ENCODE measurements around the gene TNF.

The TNF gene

DNA sequence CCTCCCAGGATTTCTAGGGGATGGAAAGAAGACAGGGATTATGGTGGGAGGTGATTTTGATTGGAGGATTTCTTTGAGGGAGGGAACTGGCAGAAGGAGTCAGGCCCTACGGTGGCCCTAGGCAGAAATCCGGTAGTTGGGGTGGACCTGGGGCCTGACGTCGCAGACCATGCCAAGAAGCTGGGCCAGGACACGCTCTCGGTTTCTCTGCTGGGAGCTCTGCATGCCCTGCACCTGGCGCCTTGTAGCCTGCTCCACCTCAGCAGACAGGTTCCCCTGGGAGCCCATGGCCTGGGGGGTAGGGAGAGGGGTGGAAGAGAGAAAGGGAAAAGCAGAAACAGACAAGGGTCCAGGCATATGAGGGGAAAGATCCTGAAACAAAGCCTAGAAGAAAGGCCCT, 30.1 kb upstream of the TNF start:
- DNase-seq = no peak

DNA sequence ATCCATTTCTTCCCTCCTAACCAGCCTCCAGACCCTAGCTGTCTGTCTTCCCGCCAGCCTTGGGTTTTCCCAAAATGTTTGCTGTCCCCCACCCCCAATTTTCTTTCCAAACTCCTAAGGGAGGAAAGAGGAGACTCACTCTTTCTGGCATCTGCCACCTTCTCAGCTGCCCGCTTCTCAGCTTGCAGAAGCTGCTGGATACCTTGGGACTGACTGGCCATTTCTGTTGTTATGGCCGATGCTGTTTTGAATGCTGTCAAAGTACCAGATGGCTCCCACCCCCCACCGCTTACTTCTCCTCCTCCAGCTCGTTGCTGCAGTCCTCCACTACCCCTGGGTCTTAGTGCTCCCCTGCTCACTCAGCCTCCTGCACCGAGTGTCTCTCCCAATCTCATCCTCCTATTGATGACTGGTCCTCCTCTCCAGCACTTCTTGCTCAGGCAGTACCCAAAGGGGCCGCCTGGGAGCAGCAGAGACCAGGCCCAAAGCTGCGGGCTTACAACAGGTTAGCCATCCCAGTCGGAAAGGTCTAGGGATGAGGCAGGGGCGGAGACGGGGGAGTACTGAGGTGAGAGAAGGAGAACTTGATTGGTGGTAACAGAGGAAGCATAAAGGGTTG, 28.9 kb upstream of the TNF start, which contains the start of gene ATP6V1G2:
Gene ATP6V1G2, minus strand, starts transcription at position 270 of the 619 bp plus-strand sequence. Its CDS starts 49 bp downstream, at position 221.
- peak; percentile 92 for DNase-seq

DNA sequence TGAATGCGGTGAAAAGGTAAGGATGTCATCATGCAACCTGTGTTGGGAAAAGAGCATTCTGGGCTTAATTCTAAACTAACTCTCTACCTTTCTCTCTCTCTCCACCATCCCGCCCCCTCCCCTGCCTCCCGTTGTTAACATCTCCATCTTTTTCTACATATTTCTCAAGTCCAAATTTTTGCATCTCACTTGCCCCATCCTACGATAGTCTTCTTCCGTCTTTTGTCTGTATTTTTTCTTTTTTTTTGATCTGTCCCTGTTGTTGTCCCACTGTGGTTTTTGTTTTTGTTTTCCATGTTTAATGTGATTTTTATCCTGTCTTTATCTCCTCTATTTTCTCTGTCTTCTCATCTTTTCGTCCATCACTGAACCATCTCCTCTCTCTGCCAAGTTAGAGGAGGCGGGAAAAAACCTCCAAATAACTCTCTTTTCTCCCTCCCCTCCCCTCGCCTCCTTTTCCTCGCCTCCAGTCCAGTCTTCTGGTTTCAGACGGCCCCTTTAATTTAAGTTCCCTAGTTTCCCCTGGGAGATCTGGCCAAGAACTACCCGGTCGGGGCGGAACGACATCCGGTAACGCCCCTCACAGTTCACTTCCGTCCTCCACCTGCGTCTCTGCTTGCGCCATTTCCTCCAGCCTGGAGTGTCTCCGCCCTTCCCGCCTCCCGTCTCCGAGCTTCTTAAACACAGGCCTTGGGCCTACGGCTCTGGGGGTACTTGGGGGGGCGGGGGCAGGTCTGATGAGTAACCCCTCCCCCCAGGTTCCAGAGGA, 28.2 kb upstream of the TNF start, which contains the start of gene NFKBIL1:
Gene NFKBIL1, plus strand, starts transcription at position 651 of the 769 bp plus-strand sequence. Its CDS starts 87 bp downstream, at position 738.
- peak; percentile 98 for DNase-seq

DNA sequence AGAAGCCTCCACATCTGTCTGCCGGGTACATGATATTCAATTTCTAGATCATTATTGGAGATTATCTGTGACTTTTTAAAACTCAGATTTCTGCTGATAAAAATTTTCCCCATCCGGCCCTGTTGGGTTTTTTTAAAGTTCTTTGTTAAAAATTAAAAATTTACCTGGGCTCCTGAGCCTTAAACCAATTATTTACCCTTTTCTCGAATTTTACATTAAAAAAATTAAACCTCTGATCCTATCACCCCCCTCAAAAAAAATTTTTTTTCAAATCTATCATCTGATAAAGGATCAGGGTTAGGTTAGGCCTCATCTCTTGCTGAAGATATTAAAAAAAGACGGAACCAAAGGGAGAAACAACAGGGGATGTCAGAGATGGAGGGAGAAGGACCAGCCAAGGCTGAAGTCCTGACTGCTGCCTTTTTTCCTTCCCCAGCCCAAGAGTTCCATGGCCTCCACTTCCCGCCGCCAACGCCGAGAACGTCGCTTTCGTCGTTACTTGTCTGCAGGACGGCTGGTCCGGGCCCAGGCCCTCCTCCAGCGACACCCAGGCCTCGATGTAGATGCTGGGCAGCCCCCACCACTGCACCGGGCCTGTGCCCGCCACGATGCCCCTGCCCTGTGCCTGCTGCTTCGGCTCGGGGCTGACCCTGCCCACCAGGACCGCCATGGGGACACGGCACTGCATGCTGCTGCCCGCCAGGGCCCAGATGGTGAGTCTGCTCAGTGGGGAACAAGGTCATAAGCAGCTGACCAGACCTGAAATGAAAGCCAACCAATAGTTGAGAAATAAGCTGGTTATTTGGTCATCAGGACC, 27.4 kb upstream of the TNF start:
- no peak for DNase-seq

DNA sequence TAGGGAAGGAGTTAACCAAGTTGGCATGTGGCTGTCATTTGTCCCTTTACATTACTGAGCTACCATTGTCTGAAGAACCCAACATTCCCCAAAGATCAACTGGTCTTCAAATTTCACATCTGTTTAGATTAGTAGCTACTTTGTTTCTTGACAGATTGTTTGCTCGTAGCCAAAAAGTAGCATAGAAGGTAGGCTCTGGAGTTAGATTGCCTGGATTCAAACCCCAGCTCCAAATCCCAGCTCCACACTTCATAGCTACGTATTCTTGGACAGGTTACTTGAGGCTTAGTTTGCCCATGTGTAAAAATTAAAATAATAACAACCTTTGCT, 26.9 kb upstream of the TNF start:
- no peak for DNase-seq

DNA sequence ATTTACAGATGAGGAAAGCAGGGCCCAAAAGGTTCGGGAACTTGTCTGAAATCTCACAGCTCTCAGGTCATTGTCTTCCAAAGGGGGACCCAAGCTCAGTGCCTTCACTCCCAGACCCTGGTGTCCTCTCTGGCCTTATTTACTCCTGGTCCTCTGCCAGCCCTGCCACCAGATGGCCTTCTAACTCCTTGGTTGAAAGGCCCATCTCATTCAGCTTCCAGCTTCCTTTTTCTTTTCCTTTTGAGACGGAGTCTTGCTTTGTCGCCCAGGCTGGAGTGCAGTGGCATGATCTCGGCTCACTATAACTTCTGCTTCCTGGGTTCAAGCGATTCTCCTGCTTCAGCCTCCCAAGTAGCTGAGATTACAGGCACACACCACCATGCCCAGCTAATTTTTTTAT, 24.0 kb upstream of the TNF start:
- peak; percentile 46 for DNase-seq

DNA sequence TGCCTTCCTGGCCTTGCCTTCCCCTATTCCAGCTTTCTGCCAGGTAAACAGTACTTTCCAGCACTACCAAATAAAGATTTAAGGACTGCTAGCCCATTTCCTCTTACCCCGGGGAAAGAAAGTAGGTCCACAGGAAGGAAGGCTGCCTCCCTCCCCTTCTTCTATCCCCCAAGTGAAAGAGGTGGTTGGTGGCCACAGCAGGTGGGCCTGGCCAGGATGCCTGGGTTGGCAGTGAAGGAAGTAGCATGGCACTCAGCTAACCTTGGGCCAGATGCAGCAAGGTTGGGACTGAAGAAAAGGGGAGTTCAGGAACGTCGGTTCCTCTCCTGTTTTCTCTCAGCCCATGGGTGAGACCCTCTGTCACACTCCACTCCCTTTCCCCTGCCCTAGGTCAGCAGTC, 19.1 kb upstream of the TNF start:
- no peak for DNase-seq

DNA sequence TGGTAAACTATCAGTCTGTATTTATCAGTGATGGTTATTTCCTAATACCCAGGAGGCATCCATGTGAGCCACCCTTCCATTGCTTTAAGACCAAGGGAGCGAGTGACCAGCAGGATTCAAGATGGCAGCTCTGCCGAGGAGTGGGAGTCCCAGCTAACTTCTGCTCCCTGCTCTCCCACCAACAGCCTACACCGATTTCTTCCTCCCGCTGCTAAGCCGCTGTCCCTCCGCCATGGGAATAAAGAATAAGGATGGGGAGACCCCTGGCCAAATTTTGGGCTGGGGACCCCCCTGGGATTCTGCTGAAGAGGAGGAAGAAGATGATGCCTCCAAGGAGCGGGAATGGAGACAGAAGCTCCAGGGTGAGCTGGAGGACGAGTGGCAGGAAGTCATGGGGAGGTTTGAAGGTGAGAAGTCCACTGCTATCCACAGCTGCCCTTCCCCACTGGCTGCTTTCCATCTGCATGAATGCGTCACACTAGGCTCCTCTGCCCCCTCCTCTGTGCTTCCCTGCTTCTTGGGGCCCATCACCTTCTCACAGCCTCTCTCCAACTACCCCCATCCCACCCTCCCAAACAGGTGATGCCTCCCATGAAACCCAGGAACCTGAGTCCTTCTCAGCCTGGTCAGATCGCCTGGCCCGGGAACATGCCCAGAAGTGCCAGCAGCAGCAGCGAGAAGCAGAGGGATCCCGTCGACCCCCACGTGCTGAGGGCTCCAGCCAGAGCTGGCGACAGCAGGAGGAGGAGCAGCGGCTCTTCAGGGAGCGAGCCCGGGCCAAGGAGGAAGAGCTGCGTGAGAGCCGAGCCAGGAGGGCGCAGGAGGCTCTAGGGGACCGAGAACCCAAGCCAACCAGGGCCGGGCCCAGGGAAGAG, 17.7 kb upstream of the TNF start:
- DNase-seq = no peak

DNA sequence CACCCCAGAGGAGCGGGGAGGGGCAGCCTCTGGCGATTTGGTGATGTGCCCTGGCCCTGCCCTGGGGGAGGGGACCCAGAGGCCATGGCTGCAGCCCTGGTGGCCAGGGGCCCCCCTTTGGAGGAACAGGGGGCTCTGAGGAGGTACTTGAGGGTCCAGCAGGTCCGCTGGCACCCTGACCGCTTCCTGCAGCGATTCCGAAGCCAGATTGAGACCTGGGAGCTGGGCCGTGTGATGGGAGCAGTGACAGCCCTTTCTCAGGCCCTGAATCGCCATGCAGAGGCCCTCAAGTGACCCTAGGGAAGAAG, 17.1 kb upstream of the TNF start:
- DNase-seq = no peak

DNA sequence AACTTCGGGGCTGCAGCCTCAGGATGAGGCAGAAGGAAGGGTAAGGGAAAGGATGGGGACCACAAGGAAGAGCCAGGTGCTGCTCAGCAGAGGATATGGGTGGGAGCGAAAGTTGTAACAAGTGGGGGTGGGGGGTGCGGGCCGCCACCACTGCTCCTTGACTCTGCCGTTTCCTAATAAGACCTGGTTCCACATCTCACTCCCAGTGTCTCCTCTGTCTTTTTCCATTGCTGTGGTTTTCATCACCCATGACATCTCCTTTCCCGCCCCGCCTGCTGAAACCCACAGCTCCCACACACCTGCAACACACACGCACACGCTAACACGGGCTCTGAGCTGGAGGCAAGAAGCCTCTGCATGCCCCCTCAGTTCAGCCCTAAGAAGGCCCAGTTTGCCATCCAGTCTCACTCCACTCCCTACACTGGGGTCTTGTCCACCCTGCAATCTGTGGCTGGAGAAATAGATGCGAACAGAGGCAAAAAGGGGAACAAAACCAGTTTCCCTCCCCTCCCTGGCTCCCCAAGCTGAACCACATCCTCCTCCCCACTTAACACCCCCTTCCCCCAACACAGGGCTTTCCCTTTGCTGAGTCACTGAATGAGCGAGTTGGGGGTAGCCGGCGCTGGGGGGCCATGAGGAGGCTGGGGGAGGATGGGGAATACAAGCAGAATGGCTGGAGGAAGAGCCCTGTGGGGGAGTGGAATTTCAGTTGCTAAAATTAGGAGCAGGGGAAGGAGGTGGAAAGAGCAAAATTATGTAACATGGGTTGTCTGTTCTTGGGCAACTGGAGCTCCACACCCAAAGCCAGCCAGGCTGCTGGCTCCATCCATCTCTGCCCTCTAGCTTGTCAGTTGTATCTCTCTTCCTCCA, 16.5 kb upstream of the TNF start:
- DNase-seq = peak; percentile 10

DNA sequence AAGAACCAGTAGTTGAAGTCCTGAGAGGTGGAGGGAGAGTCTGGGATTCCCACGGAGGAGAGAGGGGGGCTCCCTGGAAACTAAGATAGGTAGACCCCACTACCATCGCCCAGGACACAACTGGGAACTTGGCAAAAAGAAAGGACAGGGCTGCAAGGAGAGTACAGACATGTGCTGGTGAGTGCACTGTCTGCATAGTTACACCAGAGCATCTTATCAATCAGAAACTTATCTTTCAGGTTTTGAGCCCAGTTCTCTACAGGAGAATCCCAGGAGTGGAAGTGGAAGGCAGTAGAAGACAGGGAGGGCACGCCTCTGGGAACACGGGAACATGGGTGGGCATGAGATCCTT, 15.8 kb upstream of the TNF start:
- no peak for DNase-seq

DNA sequence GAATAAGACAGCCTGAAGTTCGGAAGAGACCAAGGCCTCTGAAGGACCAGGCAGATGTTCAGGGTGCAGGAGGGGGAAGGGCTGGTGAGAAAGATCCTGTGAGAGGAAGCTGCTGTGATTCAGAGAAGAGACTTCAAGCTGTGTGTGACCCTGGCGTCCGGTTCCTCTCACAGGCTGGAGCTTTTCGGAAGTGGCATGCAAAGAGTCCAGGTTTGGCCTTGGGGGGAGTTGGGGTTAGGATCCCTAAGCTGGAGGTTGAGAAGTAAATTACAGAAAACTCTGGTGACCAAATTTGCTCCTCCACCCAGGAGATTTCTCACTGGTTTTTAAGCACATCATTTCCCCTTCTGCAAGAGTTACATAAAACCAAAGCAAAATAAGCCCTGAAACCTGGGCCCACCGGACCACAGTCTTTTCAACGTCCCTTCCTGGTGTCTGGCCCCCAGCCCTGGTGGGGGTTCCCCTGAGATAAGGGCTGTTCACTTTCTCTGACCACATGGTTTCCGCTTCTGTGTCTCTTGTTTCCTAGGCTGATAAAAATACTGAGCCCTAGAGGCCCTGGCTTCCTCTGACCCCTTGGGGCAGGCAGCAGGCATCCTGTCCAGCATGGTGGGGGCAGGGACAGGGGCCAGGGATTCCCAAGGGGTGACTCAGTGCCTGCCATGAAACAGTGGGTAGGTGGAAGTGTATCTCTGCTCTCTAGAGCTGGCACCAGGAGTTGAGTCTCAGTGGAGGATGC, 15.2 kb upstream of the TNF start:
- peak; percentile 80 for DNase-seq

DNA sequence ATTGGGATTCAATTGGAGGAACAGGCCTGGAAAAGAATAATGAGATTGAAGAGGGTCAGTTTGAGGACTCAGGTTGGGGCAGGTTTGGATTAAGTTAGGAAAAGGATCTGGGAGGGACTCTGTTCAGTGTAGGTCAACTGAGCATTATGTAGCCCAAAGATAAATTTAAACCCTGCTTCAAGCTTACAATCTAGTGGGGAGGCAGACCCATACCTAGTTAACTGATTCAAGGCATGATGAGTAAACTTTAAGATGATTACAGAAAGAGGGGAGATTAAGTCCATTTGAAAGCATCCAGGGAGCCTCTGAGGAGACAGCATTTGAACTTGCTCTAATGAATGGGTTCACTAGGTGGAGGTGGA, 14.7 kb upstream of the TNF start:
- DNase-seq = no peak

DNA sequence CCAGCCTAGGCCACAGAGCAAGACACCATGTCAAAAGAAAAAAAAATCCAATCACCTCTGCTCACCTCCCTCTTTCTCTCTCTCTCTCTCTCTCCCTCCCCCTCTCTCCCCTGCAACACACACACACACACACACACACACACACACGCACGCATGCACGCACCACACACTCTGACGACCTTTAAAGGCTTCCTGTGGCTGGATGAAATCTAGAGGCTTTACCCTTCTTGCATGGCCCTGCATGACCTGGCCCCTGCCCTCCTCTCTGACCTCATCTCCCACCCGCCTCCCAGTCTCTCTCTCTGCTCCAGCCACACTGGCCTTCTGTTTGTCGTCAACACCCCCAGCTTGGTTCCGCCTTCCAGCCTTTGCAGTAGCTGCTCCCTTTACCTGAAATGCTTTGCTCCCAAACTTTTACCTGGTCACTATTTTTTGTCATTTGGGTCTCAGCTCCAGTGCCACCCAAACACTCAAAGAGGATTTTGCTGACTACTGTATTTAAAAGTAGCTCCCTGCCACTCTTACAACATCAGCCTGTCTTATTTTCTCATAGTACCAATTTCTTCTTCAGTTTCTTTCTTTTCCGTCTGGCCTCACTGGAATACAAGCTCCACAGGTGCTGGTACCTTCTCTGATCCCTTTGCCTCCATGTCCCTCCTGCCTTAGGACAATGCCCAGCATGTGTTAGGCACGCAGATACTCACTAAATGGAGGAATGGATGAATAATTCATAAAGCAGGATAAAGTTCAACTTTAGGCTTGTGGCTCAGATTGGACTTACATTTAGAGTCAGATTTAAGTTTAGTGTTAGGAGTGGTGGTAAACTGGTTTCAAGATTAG, 7.6 kb upstream of the TNF start:
- DNase-seq = no peak

DNA sequence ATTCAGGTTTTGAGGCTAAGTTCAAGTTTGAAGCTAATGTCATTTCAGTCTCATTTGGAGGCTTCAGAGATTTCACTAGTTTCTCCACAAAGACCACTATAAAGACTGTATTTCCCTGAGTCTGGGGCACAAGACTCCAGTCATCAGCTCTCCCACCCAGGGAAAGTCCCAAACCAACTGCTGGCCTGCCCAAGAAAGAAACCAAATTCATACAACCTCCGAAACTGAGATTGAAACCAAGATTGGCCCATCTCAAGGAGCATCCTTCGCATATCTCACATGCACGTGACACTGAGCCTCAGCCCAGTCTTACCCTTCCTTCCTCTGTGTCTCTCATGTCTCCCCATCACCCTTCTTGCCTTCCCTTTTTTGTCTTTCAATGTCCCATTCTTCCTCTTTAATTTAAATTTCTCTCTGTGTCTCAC, 6.8 kb upstream of the TNF start:
- no peak for DNase-seq

DNA sequence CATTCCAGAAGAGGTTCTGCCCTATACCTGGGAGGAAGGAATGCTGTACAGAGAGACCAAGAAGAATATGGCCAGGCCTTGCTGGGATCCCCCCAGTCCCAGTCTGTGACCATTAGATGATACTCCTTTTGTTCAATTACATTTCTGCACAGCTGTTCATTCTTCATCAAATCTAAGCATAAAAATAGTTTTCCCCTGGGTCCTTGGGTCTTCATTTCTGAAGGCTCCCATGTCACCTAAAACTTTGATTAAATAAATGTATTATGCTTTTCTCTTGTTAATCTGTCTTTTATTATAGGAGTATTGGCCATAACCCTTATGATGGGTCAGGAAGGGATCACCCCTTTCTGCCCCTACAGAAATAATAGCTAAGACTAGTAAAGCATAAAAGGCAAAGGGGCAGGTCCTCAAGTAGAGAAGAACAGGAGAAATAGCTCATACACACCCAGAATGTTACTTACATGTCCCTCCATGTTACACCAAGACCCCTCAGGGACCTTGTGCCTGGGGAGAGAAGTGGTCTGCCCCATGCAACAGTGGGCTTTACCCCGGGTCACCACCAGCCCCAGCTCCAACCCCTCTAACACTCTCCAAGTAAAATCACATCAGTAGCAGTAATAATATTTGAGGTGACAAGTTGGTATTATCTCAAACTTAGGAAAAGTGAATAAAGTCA, 5.4 kb upstream of the TNF start:
- no peak for DNase-seq

DNA sequence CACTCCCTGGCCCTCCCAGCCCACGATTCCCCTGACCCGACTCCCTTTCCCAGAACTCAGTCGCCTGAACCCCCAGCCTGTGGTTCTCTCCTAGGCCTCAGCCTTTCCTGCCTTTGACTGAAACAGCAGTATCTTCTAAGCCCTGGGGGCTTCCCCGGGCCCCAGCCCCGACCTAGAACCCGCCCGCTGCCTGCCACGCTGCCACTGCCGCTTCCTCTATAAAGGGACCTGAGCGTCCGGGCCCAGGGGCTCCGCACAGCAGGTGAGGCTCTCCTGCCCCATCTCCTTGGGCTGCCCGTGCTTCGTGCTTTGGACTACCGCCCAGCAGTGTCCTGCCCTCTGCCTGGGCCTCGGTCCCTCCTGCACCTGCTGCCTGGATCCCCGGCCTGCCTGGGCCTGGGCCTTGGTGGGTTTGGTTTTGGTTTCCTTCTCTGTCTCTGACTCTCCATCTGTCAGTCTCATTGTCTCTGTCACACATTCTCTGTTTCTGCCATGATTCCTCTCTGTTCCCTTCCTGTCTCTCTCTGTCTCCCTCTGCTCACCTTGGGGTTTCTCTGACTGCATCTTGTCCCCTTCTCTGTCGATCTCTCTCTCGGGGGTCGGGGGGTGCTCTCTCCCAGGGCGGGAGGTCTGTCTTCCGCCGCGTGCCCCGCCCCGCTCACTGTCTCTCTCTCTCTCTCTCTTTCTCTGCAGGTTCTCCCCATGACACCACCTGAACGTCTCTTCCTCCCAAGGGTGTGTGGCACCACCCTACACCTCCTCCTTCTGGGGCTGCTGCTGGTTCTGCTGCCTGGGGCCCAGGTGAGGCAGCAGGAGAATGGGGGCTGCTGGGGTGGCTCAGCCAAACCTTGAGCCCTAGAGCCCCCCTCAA, 3.1 kb upstream of the TNF start, which contains the start of gene LTA:
Gene LTA, plus strand, starts transcription at position 249 of the 871 bp plus-strand sequence. Its CDS starts 454 bp downstream, at position 703.
- no peak for DNase-seq

DNA sequence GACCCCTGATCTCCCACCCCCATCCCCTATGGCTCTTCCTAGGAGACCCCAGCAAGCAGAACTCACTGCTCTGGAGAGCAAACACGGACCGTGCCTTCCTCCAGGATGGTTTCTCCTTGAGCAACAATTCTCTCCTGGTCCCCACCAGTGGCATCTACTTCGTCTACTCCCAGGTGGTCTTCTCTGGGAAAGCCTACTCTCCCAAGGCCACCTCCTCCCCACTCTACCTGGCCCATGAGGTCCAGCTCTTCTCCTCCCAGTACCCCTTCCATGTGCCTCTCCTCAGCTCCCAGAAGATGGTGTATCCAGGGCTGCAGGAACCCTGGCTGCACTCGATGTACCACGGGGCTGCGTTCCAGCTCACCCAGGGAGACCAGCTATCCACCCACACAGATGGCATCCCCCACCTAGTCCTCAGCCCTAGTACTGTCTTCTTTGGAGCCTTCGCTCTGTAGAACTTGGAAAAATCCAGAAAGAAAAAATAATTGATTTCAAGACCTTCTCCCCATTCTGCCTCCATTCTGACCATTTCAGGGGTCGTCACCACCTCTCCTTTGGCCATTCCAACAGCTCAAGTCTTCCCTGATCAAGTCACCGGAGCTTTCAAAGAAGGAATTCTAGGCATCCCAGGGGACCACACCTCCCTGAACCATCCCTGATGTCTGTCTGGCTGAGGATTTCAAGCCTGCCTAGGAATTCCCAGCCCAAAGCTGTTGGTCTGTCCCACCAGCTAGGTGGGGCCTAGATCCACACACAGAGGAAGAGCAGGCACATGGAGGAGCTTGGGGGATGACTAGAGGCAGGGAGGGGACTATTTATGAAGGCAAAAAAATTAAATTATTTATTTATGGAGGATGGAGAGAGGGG, 1.9 kb upstream of the TNF start:
- no peak for DNase-seq

Measured in HCEC 1CT (cell line).